ENCODE data around the gene ARHGEF19. TPM values are rescaled to one million over a fixed set of nuclear protein-coding genes. Genes with fewer than 3 reads are reported as not detected.

The ARHGEF19 gene
- total and polyA plus RNA-seq, 9 of the 15 experiments (the other 6 are each of a cell fraction or from before 2014, with no cell fraction given), result 0.73 to 21.0 (median 5.2) TPM

DNA sequence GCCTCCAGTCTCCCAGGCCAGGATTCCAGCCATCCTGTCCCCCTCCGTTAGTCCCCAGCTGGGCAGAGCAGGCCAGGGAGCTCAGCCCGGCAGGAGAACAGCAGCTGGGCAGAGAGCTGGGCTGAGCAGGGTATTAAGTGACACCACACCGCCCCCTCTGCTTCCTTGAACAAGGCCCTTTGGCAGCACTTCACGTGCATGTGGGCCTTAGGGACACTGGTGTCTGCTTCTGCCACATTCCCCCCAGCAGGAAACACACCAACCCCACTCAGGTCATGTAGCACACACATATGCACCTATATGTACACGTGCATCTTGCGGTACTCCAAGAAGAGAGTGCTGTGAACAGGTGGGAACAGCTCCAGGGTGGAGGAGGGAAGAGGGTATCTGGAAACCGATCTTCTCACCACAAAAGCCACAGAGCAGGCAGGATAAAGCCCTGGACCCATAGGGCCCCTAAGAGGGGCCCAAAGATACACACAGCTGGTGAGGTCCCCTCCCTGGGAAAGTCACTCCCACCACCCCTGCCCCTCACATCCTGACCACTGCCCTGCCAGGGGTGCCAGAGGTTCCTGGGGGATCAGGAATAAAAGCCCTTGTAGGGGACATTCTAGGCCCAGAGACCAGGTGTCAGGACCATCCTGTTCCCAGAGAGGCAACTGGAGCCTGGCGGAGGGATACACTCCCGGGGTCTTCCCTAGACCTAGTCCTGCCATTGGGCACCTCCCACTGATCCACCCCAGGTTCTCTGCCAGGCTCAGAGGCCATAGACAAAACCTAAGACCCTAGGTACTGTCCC lies 61.1 kb downstream of the ARHGEF19 start (continued):
- TF ChIP-seq HDGF (IDR thresholded peaks at IDR 0.05) (peak; percentile 62; the same call in 1 of the 2 replicates), PURB (CRISPR knock-in tag; IDR thresholded peaks at IDR 0.05; ENCODE audit: low read depth) (no peak), FOXA3 (CRISPR knock-in tag; conservative IDR thresholded peaks at IDR 0.05 in 1 of 2, IDR thresholded peaks at IDR 0.05 in 1 of 2) (peak in 1 of 2 experiments; percentile 91; a peak in 2 of 4 replicates), SMARCA4 (IDR thresholded peaks at IDR 0.05) (peak; percentile 77; the same call in 1 of the 2 replicates), SP2 (IDR thresholded peaks at IDR 0.05; ENCODE audit: extremely low read depth, low read depth, low read length, poor library complexity, severe bottlenecking) (no peak), ZNF696 (CRISPR knock-in tag; conservative IDR thresholded peaks at IDR 0.05) (no peak), ZNF780A (CRISPR knock-in tag; IDR thresholded peaks at IDR 0.05) (no peak), ARID1B (IDR thresholded peaks at IDR 0.05) (peak; percentile 81), SOX6 (IDR thresholded peaks at IDR 0.05) (peak; percentile 78), RCOR1 (IDR thresholded peaks at IDR 0.05; ENCODE audit: borderline replicate concordance in 1 of 2, low read depth in 2 of 2, low read length in 2 of 2) (peak; percentile 21 to 95; a peak in 3 of 4 replicates), CBFB (CRISPR knock-in tag; IDR thresholded peaks at IDR 0.05) (peak; percentile 99), POLR2AphosphoS5 (IDR thresholded peaks at IDR 0.05; ENCODE audit: control insufficient read depth, insufficient read depth, low read depth, low read length) (peak; percentile 53; the same call in 1 of the 2 replicates), NEUROD1 (IDR thresholded peaks at IDR 0.05; ENCODE audit: borderline replicate concordance, low read depth, low read length, partially characterized antibody) (peak; percentile 47), MAZ (CRISPR knock-in tag; conservative IDR thresholded peaks at IDR 0.05 in 1 of 2, IDR thresholded peaks at IDR 0.05 in 1 of 2) (peak in 1 of 2 experiments; percentile 26; a peak in 2 of 4 replicates), RNF2 (IDR thresholded peaks at IDR 0.05) (peak; percentile 74; the same call in 1 of the 2 replicates), SIN3B (IDR thresholded peaks at IDR 0.05; ENCODE audit: low read depth) (no peak), TAL1 (IDR thresholded peaks at IDR 0.05) (peak; percentile 37), ELF2 (CRISPR knock-in tag; IDR thresholded peaks at IDR 0.05) (no peak), BMI1 (IDR thresholded peaks at IDR 0.05; ENCODE audit: low read length) (no peak), NFYB (IDR thresholded peaks at IDR 0.05; ENCODE audit: extremely low read depth, insufficient read length) (no peak), MYC (IDR thresholded peaks at IDR 0.05; ENCODE audit: low read depth, low read length) (peak; percentile 71), MYC (CRISPR knock-in tag; IDR thresholded peaks at IDR 0.05; ENCODE audit: borderline replicate concordance, low read depth) (no peak; the same call in 1 of the 2 replicates)
- TF ChIP-seq, protein P1, sequence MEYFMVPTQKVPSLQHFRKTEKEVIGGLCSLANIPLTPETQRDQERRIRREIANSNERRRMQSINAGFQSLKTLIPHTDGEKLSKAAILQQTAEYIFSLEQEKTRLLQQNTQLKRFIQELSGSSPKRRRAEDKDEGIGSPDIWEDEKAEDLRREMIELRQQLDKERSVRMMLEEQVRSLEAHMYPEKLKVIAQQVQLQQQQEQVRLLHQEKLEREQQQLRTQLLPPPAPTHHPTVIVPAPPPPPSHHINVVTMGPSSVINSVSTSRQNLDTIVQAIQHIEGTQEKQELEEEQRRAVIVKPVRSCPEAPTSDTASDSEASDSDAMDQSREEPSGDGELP (CRISPR knock-in tag; IDR thresholded peaks at IDR 0.05; ENCODE audit: borderline replicate concordance), result peak; percentile 83
- TF ChIP-seq, protein P2, sequence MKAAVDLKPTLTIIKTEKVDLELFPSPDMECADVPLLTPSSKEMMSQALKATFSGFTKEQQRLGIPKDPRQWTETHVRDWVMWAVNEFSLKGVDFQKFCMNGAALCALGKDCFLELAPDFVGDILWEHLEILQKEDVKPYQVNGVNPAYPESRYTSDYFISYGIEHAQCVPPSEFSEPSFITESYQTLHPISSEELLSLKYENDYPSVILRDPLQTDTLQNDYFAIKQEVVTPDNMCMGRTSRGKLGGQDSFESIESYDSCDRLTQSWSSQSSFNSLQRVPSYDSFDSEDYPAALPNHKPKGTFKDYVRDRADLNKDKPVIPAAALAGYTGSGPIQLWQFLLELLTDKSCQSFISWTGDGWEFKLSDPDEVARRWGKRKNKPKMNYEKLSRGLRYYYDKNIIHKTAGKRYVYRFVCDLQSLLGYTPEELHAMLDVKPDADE (conservative IDR thresholded peaks at IDR 0.05; ENCODE audit: control insufficient read depth, low read depth, low read length), result 0 out of 2 replicates have a peak, but pooled peaks have one; percentile 40
- TF ChIP-seq, protein P3, sequence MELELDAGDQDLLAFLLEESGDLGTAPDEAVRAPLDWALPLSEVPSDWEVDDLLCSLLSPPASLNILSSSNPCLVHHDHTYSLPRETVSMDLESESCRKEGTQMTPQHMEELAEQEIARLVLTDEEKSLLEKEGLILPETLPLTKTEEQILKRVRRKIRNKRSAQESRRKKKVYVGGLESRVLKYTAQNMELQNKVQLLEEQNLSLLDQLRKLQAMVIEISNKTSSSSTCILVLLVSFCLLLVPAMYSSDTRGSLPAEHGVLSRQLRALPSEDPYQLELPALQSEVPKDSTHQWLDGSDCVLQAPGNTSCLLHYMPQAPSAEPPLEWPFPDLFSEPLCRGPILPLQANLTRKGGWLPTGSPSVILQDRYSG (tag; conservative IDR thresholded peaks at IDR 0.05; ENCODE audit: low read depth), result no peak
- TF ChIP-seq, protein P4, sequence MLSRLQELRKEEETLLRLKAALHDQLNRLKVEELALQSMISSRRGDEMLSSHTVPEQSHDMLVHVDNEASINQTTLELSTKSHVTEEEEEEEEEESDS (CRISPR knock-in tag; IDR thresholded peaks at IDR 0.05), result no peak

Data from K562 (cell line).